Liver (tissue), 9 donors: Measurements from ENCODE around the gene AMBN. TPM values are rescaled to one million over a fixed set of nuclear protein-coding genes. Genes with fewer than 3 reads are reported as not detected.

Experiments used
- DNase-seq: peaks from one replicate; pipeline ENCODE4 v3.0.0-alpha.2; 2017; ENCODE audit warnings: low spot score
- H3K27ac ChIP-seq, 2 donors: one replicate each; pipeline ENCODE4 v1.7.0; 2013; ENCODE audit warnings: inconsistent platforms in 2 of 2, low read length in 2 of 2, control low read depth in 1 of 2, low read depth in 1 of 2, mild to moderate bottlenecking in 1 of 2
- H3K27me3 ChIP-seq, 4 donors: one replicate each; pipeline versions ENCODE4 v1.6.1 to v1.7.0; 2013; ENCODE audit warnings: low read length in 3 of 4, inconsistent platforms in 1 of 4, mild to moderate bottlenecking in 1 of 4, moderate library complexity in 1 of 4; ENCODE audit not compliant: control insufficient read depth in 4 of 4, insufficient read depth in 4 of 4
- H3K36me3 ChIP-seq, 4 donors: one replicate each; pipeline versions ENCODE4 v1.6.1 to v1.7.0; 2013; ENCODE audit warnings: low read length in 3 of 4, mild to moderate bottlenecking in 3 of 4, low read depth in 1 of 4, moderate library complexity in 1 of 4; ENCODE audit not compliant: control insufficient read depth in 4 of 4, insufficient read depth in 3 of 4
- H3K4me1 ChIP-seq, 4 donors: one replicate each; pipeline versions ENCODE4 v1.6.1 to v1.7.0; 2013; ENCODE audit warnings: low read length in 3 of 4, mild to moderate bottlenecking in 3 of 4, moderate library complexity in 1 of 4; ENCODE audit not compliant: control insufficient read depth in 4 of 4, insufficient read depth in 4 of 4
- H3K4me3 ChIP-seq, 3 donors: one replicate each; pipeline versions ENCODE4 v1.6.1 to v1.7.0; 2013; ENCODE audit warnings: low read length in 3 of 3, control low read depth in 1 of 3, low read depth in 1 of 3, mild to moderate bottlenecking in 1 of 3
- H3K9ac ChIP-seq, 2 donors: one replicate each; pipeline ENCODE4 v1.7.0; 2013; ENCODE audit warnings: low read length in 2 of 2, mild to moderate bottlenecking in 2 of 2, moderate library complexity in 2 of 2, control low read depth in 1 of 2, low read depth in 1 of 2
- H3K9me3 ChIP-seq, 4 donors: one replicate each; pipeline versions ENCODE4 v1.6.1 to v1.7.0; 2013; ENCODE audit warnings: low read length in 3 of 4; ENCODE audit not compliant: control insufficient read depth in 4 of 4
- ATF3 ChIP-seq: IDR thresholded peaks from 2 replicates; pipeline ENCODE4 v1.6.1; 2016; ENCODE audit warnings: antibody characterized with exemption
- CTCF ChIP-seq: fragments of 150-350 bp; IDR thresholded peaks from 2 replicates; pipeline ENCODE4 v1.5.1; 2017; ENCODE audit warnings: improper control_type of control experiment, low read depth, low read length; ENCODE audit not compliant: missing input control
- EGR1 ChIP-seq, 2 donors: IDR thresholded peaks; 2 replicates each; pipeline ENCODE4 v1.6.1; 2016 to 2018; ENCODE audit warnings: antibody characterized with exemption in 2 of 2, low read depth in 2 of 2
- FOXA1 ChIP-seq: IDR thresholded peaks from 2 replicates; pipeline ENCODE4 v1.6.1; 2016; ENCODE audit warnings: antibody characterized with exemption
- FOXA2 ChIP-seq: IDR thresholded peaks from 2 replicates; pipeline ENCODE4 v1.6.1; 2016; ENCODE audit warnings: antibody characterized with exemption
- GABPA ChIP-seq, 2 donors: IDR thresholded peaks in 1 of 2; conservative IDR thresholded peaks in 1 of 2; 2 replicates each; pipeline ENCODE4 v1.6.1; 2016; ENCODE audit warnings: antibody characterized with exemption in 2 of 2, mild to moderate bottlenecking in 1 of 2, moderate library complexity in 1 of 2
- HNF4A ChIP-seq, 2 donors: conservative IDR thresholded peaks; 2 replicates each; pipeline ENCODE4 v1.6.1; 2016; ENCODE audit warnings: antibody characterized with exemption in 2 of 2, mild to moderate bottlenecking in 2 of 2
- HNF4G ChIP-seq: IDR thresholded peaks from 2 replicates; pipeline ENCODE4 v1.6.1; 2016; ENCODE audit warnings: antibody characterized with exemption
- JUND ChIP-seq, 2 donors: IDR thresholded peaks; 2 replicates each; pipeline ENCODE4 v1.6.1; 2016; ENCODE audit warnings: antibody characterized with exemption in 2 of 2
- MAX ChIP-seq: IDR thresholded peaks from 2 replicates; pipeline ENCODE4 v1.6.1; 2016; ENCODE audit warnings: antibody characterized with exemption
- NR2F2 ChIP-seq: IDR thresholded peaks from 2 replicates; pipeline ENCODE4 v1.6.1; 2016; ENCODE audit warnings: antibody characterized with exemption
- RAD21 ChIP-seq, 2 donors: IDR thresholded peaks; 2 replicates each; pipeline ENCODE4 v1.6.1; 2016; ENCODE audit warnings: antibody characterized with exemption in 2 of 2, mild to moderate bottlenecking in 2 of 2
- REST ChIP-seq: IDR thresholded peaks from 2 replicates; pipeline ENCODE4 v1.6.1; 2016; ENCODE audit warnings: antibody characterized with exemption, mild to moderate bottlenecking
- RXRA ChIP-seq, 2 donors: IDR thresholded peaks; 2 replicates each; pipeline ENCODE4 v1.6.1; 2017 to 2018; ENCODE audit warnings: antibody characterized with exemption in 2 of 2, mild to moderate bottlenecking in 1 of 2
- SP1 ChIP-seq: IDR thresholded peaks from 2 replicates; pipeline ENCODE4 v1.6.1; 2018; ENCODE audit warnings: antibody characterized with exemption, mild to moderate bottlenecking
- TAF1 ChIP-seq: conservative IDR thresholded peaks from 2 replicates; pipeline ENCODE4 v1.6.1; 2016; ENCODE audit warnings: antibody characterized with exemption, mild to moderate bottlenecking
- YY1 ChIP-seq: IDR thresholded peaks from 2 replicates; pipeline ENCODE4 v1.6.1; 2016; ENCODE audit warnings: antibody characterized with exemption, mild to moderate bottlenecking
- ZBTB33 ChIP-seq: IDR thresholded peaks from 2 replicates; pipeline ENCODE4 v1.6.1; 2016; ENCODE audit warnings: antibody characterized with exemption
- WGBS: extraction: QIAGEN DNeasy Blood & Tissue Kit; methylation state at CpG from one replicate; pipeline ENCODE4 v1.1.7; 2013; 5-methylcytosine and 5-hydroxymethylcytosine counted together
- polyA plus RNA-seq, 2 donors: library from polyadenylated mRNA; stranded (reverse) in 1 of 2; unstranded in 1 of 2; fragments of 200-250 nt in 1 of 2; fragments of >200 nt in 1 of 2; fragmentation: Nextera tagmentation in 1 of 2; extraction: Ambion mirVana in 1 of 2; gene quantifications; one replicate each; pipeline versions ENCODE4 v1.2.1 to v1.2.3, GENCODE V29; 2013 to 2015
- total RNA-seq, 2 donors: library from RNA; depleted of rRNA; stranded (reverse); fragments of >200 nt; gene quantifications; one replicate each; pipeline ENCODE4 v1.2.3, GENCODE V29; 2014
- donor health status: healthy.
- donor health status: healthy.
- donor health status: healthy.
- donor health status: healthy.
- donor health status: healthy.

AMBN gene
- total and polyA plus RNA-seq, 4 donors: not detected

- 63% methylated on average over 2 of the region's 2 CpGs for WGBS
- H3K4me3 ChIP-seq: no peak overlapping the region
- H3K9me3 ChIP-seq: no peaks in the 10 kb centered on the region
- H3K9ac ChIP-seq: no peak overlapping the region
- TF ChIP-seq YY1: no peak
- no peak for TF ChIP-seq JUND (IDR thresholded peaks at IDR 0.05)
- TF ChIP-seq RAD21 (IDR thresholded peaks at IDR 0.05): no peak
- TF ChIP-seq HNF4G: no peak
- TF ChIP-seq MAX: no peak
- no peak for TF ChIP-seq HNF4A (conservative IDR thresholded peaks at IDR 0.05)
- no peak for TF ChIP-seq REST
- TF ChIP-seq ATF3: no peak
- TF ChIP-seq SP1: no peak
- no peak for TF ChIP-seq TAF1
- TF ChIP-seq CTCF: no peak
- no peak for TF ChIP-seq EGR1 (IDR thresholded peaks at IDR 0.05; ENCODE audit: low read depth in 2 of 2)
- TF ChIP-seq NR2F2: no peak
- TF ChIP-seq GABPA (IDR thresholded peaks at IDR 0.05 in 1 of 2, conservative IDR thresholded peaks at IDR 0.05 in 1 of 2): no peak
- no peak for TF ChIP-seq FOXA1
- no peak for TF ChIP-seq ZBTB33
- TF ChIP-seq FOXA2: no peak
- TF ChIP-seq RXRA (IDR thresholded peaks at IDR 0.05): no peak
- H3K27ac ChIP-seq: no peak overlapping the region
- H3K36me3 ChIP-seq: no peaks in the 10 kb centered on the region
- H3K27me3 ChIP-seq: no peaks in the 10 kb centered on the region
- no peak for DNase-seq
- peaks cover 0 to 3% (median 0%) of the 10 kb centered on the region in 4 donors for H3K4me1 ChIP-seq
Observed at GRCh38 chr4:70586841-70587240, 5.2 kb upstream of the AMBN start.

GRCh38 chr4:70589785-70590184 is 2.3 kb upstream of the AMBN start:
- no peak overlapping the region for H3K4me3 ChIP-seq
- H3K27me3 ChIP-seq: no peaks in the 10 kb centered on the region
- no peaks in the 10 kb centered on the region for H3K4me1 ChIP-seq
- no peak overlapping the region for H3K9ac ChIP-seq
- H3K9me3 ChIP-seq: no peaks in the 10 kb centered on the region
- DNase-seq: no peak
- H3K36me3 ChIP-seq: no peaks in the 10 kb centered on the region
- no peak overlapping the region for H3K27ac ChIP-seq
- no peak for TF ChIP-seq GABPA (IDR thresholded peaks at IDR 0.05 in 1 of 2, conservative IDR thresholded peaks at IDR 0.05 in 1 of 2)
- TF ChIP-seq HNF4G: no peak
- no peak for TF ChIP-seq HNF4A (conservative IDR thresholded peaks at IDR 0.05)
- no peak for TF ChIP-seq CTCF
- TF ChIP-seq SP1: no peak
- TF ChIP-seq REST: no peak
- TF ChIP-seq RAD21 (IDR thresholded peaks at IDR 0.05): no peak
- no peak for TF ChIP-seq NR2F2
- no peak for TF ChIP-seq EGR1 (IDR thresholded peaks at IDR 0.05; ENCODE audit: low read depth in 2 of 2)
- no peak for TF ChIP-seq FOXA1
- no peak for TF ChIP-seq FOXA2
- TF ChIP-seq YY1: no peak
- TF ChIP-seq ATF3: no peak
- TF ChIP-seq TAF1: no peak
